HG03571 (cell line): ENCODE results near the gene ZFYVE28.
"Not testable (repeated sequence)": the region's sequence is repeated elsewhere in the genome, so short reads cannot be mapped to it uniquely, and the experiment has no call there.

ENCODE experiments used
- ATAC-seq: cut with Tn5 transposase; IDR thresholded peaks from one replicate; pipeline ENCODE4 v1.9.1; 2021; ENCODE audit not compliant: unreplicated experiment

Gene ZFYVE28

GRCh38 chr4:2393353-2394270, 24.8 kb downstream of the ZFYVE28 start:
- no peak for ATAC-seq

GRCh38 chr4:2390784-2391421, 27.5 kb downstream of the ZFYVE28 start:
- ATAC-seq, result no peak

GRCh38 chr4:2390146-2390545, 28.3 kb downstream of the ZFYVE28 start:
- no peak for ATAC-seq

GRCh38 chr4:2389691-2390090, 28.8 kb downstream of the ZFYVE28 start:
- ATAC-seq, result no peak

- no peak for ATAC-seq
Observed at GRCh38 chr4:2388429-2389182, 29.8 kb downstream of the ZFYVE28 start.

- ATAC-seq, result no peak
Observed at GRCh38 chr4:2387829-2388228, 30.6 kb downstream of the ZFYVE28 start.

GRCh38 chr4:2387218-2387617, 31.2 kb downstream of the ZFYVE28 start:
- ATAC-seq, result no peak

- no peak for ATAC-seq
Observed at GRCh38 chr4:2386717-2387116, 31.7 kb downstream of the ZFYVE28 start.

- no peak for ATAC-seq
Observed at GRCh38 chr4:2385516-2385915, 32.9 kb downstream of the ZFYVE28 start.

GRCh38 chr4:2384245-2384644, 34.2 kb downstream of the ZFYVE28 start:
- no peak for ATAC-seq

GRCh38 chr4:2383760-2384159, 34.7 kb downstream of the ZFYVE28 start:
- ATAC-seq, result no peak

- ATAC-seq, result not testable (repeated sequence)
Observed at GRCh38 chr4:2383220-2383631, 35.2 kb downstream of the ZFYVE28 start.

- not testable (repeated sequence) for ATAC-seq
Observed at GRCh38 chr4:2382769-2383202, 35.7 kb downstream of the ZFYVE28 start.

GRCh38 chr4:2380589-2380988, 37.9 kb downstream of the ZFYVE28 start:
- not testable (repeated sequence) for ATAC-seq

GRCh38 chr4:2378898-2379297, 39.5 kb downstream of the ZFYVE28 start:
- no peak for ATAC-seq

- no peak for ATAC-seq
Observed at GRCh38 chr4:2378401-2378800, 40.0 kb downstream of the ZFYVE28 start.

- ATAC-seq, result no peak
Observed at GRCh38 chr4:2377241-2377640, 41.2 kb downstream of the ZFYVE28 start.

GRCh38 chr4:2375427-2375826, 43.0 kb downstream of the ZFYVE28 start:
- ATAC-seq, result no peak

GRCh38 chr4:2373532-2373931, 44.9 kb downstream of the ZFYVE28 start:
- no peak for ATAC-seq

GRCh38 chr4:2372488-2373030, 45.9 kb downstream of the ZFYVE28 start:
- ATAC-seq, result no peak
